ENCODE data around the gene SOD2.

DNA sequence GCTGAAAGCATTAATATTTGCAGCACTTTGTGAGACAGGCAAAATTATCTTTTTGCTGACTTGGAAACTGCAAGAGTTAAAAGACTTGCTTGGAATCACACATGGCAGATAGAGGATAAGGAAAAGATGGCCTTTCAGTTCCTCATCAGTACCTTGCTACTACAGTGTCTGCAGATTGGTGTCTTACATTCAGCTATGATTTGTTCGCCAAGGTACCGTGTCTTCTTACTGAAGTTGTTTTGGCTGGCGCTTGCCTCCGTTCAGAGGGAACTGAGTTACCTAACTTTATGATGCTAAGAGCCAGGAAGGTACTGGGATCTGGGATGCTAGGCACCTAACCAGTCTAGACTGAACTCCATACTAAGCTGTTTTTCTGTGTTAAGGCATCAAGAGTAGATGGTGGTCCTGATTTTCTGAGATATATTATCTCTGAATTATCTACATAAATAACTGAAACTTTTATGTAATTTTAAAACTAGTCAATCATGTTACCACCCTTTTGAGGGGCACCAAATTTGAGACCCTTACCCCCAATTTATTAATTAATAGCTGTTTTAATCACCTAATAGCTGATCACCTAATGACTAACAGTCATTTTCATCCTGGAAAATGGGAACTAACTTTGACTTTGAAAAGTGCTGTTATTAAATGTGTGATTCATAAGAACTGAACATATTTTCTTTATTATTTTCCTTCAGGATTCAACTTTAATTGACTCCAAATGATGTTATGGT lies 36.7 kb upstream of the SOD2 start:
- no peak for TF ChIP-seq CTCF (IDR thresholded peaks at IDR 0.05; ENCODE audit: low read depth, low read length)
- TF ChIP-seq MAX (IDR thresholded peaks at IDR 0.05; ENCODE audit: low read depth, low read length), result no peak
- no peak for TF ChIP-seq POLR2A (IDR thresholded peaks at IDR 0.05; ENCODE audit: extremely low read depth, insufficient read length)

All from NB4 (cell line).